HepG2 (cell line): Measurements from ENCODE around the gene CCNB2. TPM values are rescaled to one million over a fixed set of nuclear protein-coding genes. Genes with fewer than 3 reads are reported as not detected.

Experiments used
- ATAC-seq: fragments of 200-7000 bp; cut with Tn5 transposase; 3 replicates; pipeline ENCODE4 v1.9.1; 2020; ENCODE audit warnings: mild to moderate bottlenecking, moderate library complexity
- BruUV-seq: library from RNA; stranded (reverse); fragments of 400-500 nt; replicated peaks from 2 replicates; lab custom pipeline; 2021; lab: Mats Ljungman, UMichigan
- CTCF ChIA-PET: fragments of 300-600 bp; formaldehyde crosslinking; extraction: SDS; loops from one replicate; lab custom pipeline; 2021; ENCODE audit warnings: low total read pairs, inconsistent platforms, low intra/inter-chr PET ratio; lab: Yijun Ruan, JAX
- POLR2A ChIA-PET: fragments of 350-600 bp; sonication (Branson Sonifier 250); formaldehyde crosslinking; loops from one replicate; lab custom pipeline; 2020; ENCODE audit warnings: antibody characterized with exemption, inconsistent platforms; lab: Yijun Ruan, JAX
- DNase-seq: peaks from one replicate; pipeline ENCODE4 v3.0.0-alpha.2; 2015; ENCODE audit warnings: low spot score
- FAIRE-seq: peaks from 3 replicates; lab custom pipeline; 2011; peaks lifted over from hg19 to GRCh38; lab: Jason Lieb, UNC
- H2AFZ ChIP-seq: one replicate; pipeline ENCODE4 v1.6.1; 2011; ENCODE audit warnings: low read length, inconsistent platforms
- H3K27ac ChIP-seq: fragments of 300-600 bp; 3 replicates; pipeline ENCODE4 v1.8.0; 2011; ENCODE audit warnings: mixed run types, mild to moderate bottlenecking, mixed read lengths, low read length, inconsistent platforms; ENCODE audit not compliant: insufficient read depth; ENCODE audit errors: extremely low read length
- H3K27me3 ChIP-seq, 2 experiments: fragments of 200-600 bp in 1 of 2; 2 replicates in 1 of 2; 3 replicates in 1 of 2; pipeline versions ENCODE4 v1.6.0 to v1.8.0; 2011; ENCODE audit warnings: low read length in 2 of 2, mild to moderate bottlenecking in 2 of 2, moderate library complexity in 2 of 2, inconsistent platforms in 1 of 2; ENCODE audit not compliant: insufficient read depth in 2 of 2, control insufficient read depth in 1 of 2
- H3K36me3 ChIP-seq, 2 experiments: fragments of 200-600 bp in 1 of 2; replicated peaks in 1 of 2; 2 replicates in 1 of 2; 3 replicates in 1 of 2; pipeline versions ENCODE4 v1.5.1 to v1.8.0; 2011; ENCODE audit warnings: low read length in 2 of 2, inconsistent platforms in 1 of 2; ENCODE audit not compliant: insufficient read depth in 2 of 2, control insufficient read depth in 1 of 2
- H3K4me1 ChIP-seq: 2 replicates; pipeline ENCODE4 v1.5.1; 2012; ENCODE audit warnings: low read length, inconsistent platforms; ENCODE audit not compliant: insufficient read depth
- H3K4me2 ChIP-seq: 2 replicates; pipeline ENCODE4 v1.6.0; 2011; ENCODE audit warnings: low read depth, low read length, inconsistent platforms
- H3K4me3 ChIP-seq, 3 experiments: fragments of 200-600 bp in 1 of 3; sonication (generic), shearing (Covaris generic) in 1 of 3; replicated peaks in 1 of 3; 2 replicates each; pipeline ENCODE4 v1.5.1; 2011 to 2016; ENCODE audit warnings: low read length in 3 of 3, inconsistent platforms in 2 of 3, low read depth in 2 of 3, mild to moderate bottlenecking in 2 of 3, control low read depth in 1 of 3, mixed read lengths in 1 of 3; ENCODE audit not compliant: insufficient read depth in 1 of 3
- H3K79me2 ChIP-seq: one replicate; pipeline ENCODE4 v1.6.1; 2011; ENCODE audit warnings: low read length, inconsistent platforms; ENCODE audit not compliant: insufficient read depth
- H3K9ac ChIP-seq: 2 replicates; pipeline ENCODE4 v1.6.0; 2011; ENCODE audit warnings: mild to moderate bottlenecking, low read depth, low read length, inconsistent platforms; ENCODE audit not compliant: insufficient read depth
- H3K9me3 ChIP-seq: 2 replicates; pipeline ENCODE4 v1.5.1; 2012; ENCODE audit warnings: mild to moderate bottlenecking, low read length
- H4K20me1 ChIP-seq: 2 replicates; pipeline ENCODE4 v1.6.0; 2011; ENCODE audit warnings: inconsistent platforms, mild to moderate bottlenecking, low read length, moderate library complexity; ENCODE audit not compliant: insufficient read depth
- EED ChIP-seq: sonication (generic); formaldehyde crosslinking; IDR thresholded peaks from 2 replicates; pipeline ENCODE4 v1.5.0; 2020; ENCODE audit warnings: mild to moderate bottlenecking, missing genetic modification reagents
- ELF1 ChIP-seq: sonication (generic); formaldehyde crosslinking; IDR thresholded peaks from 2 replicates; pipeline ENCODE4 v1.4.0; 2020; ENCODE audit warnings: missing genetic modification reagents
- FOXM1 ChIP-seq: sonication (generic); formaldehyde crosslinking; IDR thresholded peaks from 2 replicates; pipeline ENCODE4 v1.5.0; 2020; ENCODE audit warnings: missing genetic modification reagents
- NFIB ChIP-seq: sonication (generic); formaldehyde crosslinking; IDR thresholded peaks from 2 replicates; pipeline ENCODE4 v1.9.0; 2021; ENCODE audit warnings: missing genetic modification reagents, mild to moderate bottlenecking, borderline replicate concordance
- NONO ChIP-seq, 2 experiments: fragments of 450-650 bp in 1 of 2; sonication (generic) in 1 of 2; formaldehyde crosslinking in 1 of 2; IDR thresholded peaks in 1 of 2; conservative IDR thresholded peaks in 1 of 2; 2 replicates each; pipeline versions ENCODE4 v1.6.1 to v1.8.0; 2017 to 2022; ENCODE audit warnings: mild to moderate bottlenecking in 1 of 2, missing genetic modification reagents in 1 of 2, moderate library complexity in 1 of 2
- PITX1 ChIP-seq: sonication (generic); formaldehyde crosslinking; IDR thresholded peaks from 2 replicates; pipeline ENCODE4 v1.5.1; 2020; ENCODE audit warnings: mild to moderate bottlenecking, missing genetic modification reagents
- YEATS4 ChIP-seq: sonication (generic); formaldehyde crosslinking; IDR thresholded peaks from 2 replicates; pipeline ENCODE4 v1.4.0; 2020; ENCODE audit warnings: missing genetic modification reagents, borderline replicate concordance
- ZNF724P ChIP-seq: sonication (generic); formaldehyde crosslinking; IDR thresholded peaks from 2 replicates; pipeline ENCODE4 v1.8.0; 2022; ENCODE audit warnings: missing genetic modification reagents, borderline replicate concordance
- ZNF788 ChIP-seq: sonication (generic); formaldehyde crosslinking; IDR thresholded peaks from 2 replicates; pipeline ENCODE4 v1.5.0; 2020; ENCODE audit warnings: mild to moderate bottlenecking, missing genetic modification reagents, borderline replicate concordance
- WGBS: methylation state at CpG from one replicate; pipeline ENCODE4 v1.1.6; 2017; ENCODE audit warnings: low lambda C conversion rate; 5-methylcytosine and 5-hydroxymethylcytosine counted together
- in situ Hi-C: cut with HindIII; loops from 2 replicates; pipeline ENCODE4 v1.10.0; 2017; ENCODE audit warnings: low pct_unique_long_range_greater_than_20kb; ENCODE audit not compliant: extremely low pct_ligation_motif_present
- intact Hi-C: fragments of 100-400 bp; cut with micrococcal nuclease; formaldehyde crosslinking; loops from one replicate; pipeline ENCODE4 v1.10.0; 2022; ENCODE audit not compliant: unreplicated experiment
- polyA plus RNA-seq, 8 experiments: library from polyadenylated mRNA; depleted of rRNA in 3 of 8; stranded (reverse) in 7 of 8; unstranded in 1 of 8; fragments of >200 nt; fragmentation: Illumina TruSeq in 4 of 8; extraction: Trizol in 4 of 8; gene quantifications; 2 replicates each; pipeline versions ENCODE4 v1.2.1 to v1.2.3, GENCODE V29; 2011 to 2016; ENCODE audit warnings: low read depth in 4 of 8, missing spikeins in 1 of 8, mixed read lengths in 1 of 8; ENCODE audit not compliant: insufficient read depth in 1 of 8
- total RNA-seq, 5 experiments: library from RNA; depleted of rRNA; stranded (reverse); fragments of >200 nt; fragmentation: Illumina TruSeq; extraction: Trizol; gene quantifications; 2 replicates each; pipeline ENCODE4 v1.2.3, GENCODE V29; 2016; ENCODE audit warnings: low read depth in 1 of 5
- TF ChIP-seq, protein P1 (sequence below), 2 experiments: sonication (generic) in 1 of 2; formaldehyde crosslinking in 1 of 2; IDR thresholded peaks; 2 replicates each; pipeline versions ENCODE4 v1.4.0 to v1.6.1; 2016 to 2020; ENCODE audit warnings: borderline replicate concordance in 1 of 2, low read depth in 1 of 2, mild to moderate bottlenecking in 1 of 2, missing genetic modification reagents in 1 of 2
- TF ChIP-seq, protein P2 (sequence below): sonication (generic); formaldehyde crosslinking; IDR thresholded peaks from 2 replicates; pipeline ENCODE4 v1.5.0; 2020; ENCODE audit warnings: mild to moderate bottlenecking, missing genetic modification reagents
- TF ChIP-seq, protein P3 (sequence below): IDR thresholded peaks from 2 replicates; pipeline ENCODE4 v1.6.1; 2016; ENCODE audit warnings: missing compliant biosample characterization, missing genetic modification reagents, borderline replicate concordance
- TF ChIP-seq, protein P4 (sequence below): sonication (generic); formaldehyde crosslinking; IDR thresholded peaks from 2 replicates; pipeline ENCODE4 v1.4.0; 2020; ENCODE audit warnings: low read depth, mild to moderate bottlenecking, missing genetic modification reagents

The CCNB2 gene
- total and polyA plus RNA-seq, 2 of the 13 experiments (the other 11 are each of a cell fraction or from before 2014, with no cell fraction given): 43.5 to 80.9 TPM

DNA sequence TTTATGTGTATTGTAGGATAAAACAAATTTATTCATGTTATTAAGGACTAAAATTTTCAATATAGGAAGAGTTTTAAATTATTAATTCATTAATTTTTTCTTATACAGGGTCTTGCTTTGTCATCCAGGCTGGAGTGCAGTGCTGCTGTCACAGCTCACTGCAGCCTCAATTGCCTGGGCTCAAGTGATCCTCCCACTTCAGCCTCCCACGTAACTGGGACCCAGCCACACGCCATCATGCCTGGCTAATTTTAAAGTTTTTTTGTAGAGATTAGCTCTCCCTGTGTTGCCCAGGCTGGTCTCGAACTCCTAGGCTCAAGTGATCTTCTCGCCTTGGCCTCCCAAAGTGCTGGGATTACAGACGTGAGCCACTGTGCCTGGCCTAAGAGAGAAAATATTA lies 14.7 kb downstream of the CCNB2 start (continued):
- TF ChIP-seq, protein P1, sequence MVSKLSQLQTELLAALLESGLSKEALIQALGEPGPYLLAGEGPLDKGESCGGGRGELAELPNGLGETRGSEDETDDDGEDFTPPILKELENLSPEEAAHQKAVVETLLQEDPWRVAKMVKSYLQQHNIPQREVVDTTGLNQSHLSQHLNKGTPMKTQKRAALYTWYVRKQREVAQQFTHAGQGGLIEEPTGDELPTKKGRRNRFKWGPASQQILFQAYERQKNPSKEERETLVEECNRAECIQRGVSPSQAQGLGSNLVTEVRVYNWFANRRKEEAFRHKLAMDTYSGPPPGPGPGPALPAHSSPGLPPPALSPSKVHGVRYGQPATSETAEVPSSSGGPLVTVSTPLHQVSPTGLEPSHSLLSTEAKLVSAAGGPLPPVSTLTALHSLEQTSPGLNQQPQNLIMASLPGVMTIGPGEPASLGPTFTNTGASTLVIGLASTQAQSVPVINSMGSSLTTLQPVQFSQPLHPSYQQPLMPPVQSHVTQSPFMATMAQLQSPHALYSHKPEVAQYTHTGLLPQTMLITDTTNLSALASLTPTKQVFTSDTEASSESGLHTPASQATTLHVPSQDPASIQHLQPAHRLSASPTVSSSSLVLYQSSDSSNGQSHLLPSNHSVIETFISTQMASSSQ (IDR thresholded peaks at IDR 0.05; ENCODE audit: low read depth): no peak
- TF ChIP-seq, protein P1 (CRISPR knock-in tag; IDR thresholded peaks at IDR 0.05; ENCODE audit: borderline replicate concordance): no peak
- TF ChIP-seq YEATS4 (CRISPR knock-in tag): no peak

DNA sequence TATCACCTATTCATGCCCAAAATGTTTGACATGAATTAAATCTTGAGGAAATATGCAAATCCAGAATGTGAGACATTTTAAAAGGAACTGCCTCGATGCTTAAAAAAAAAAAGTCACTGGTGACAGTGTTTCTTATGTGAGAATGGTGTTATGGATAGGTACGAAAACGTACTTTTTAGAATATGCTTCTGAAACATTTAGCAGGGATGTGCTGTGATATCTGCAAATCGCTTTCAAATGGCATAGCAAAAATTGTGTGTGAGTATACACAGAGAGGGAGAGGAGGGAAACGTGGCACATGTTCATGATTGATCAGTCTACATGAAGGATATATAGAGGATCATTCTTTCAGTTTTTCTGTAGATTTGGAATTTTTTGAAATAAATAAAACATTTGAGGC lies 16.0 kb downstream of the CCNB2 start:
- H3K4me1 ChIP-seq: no peaks in the 10 kb centered on the region
- ChIA-PET POLR2A (no interaction called here), CTCF (no interaction called here)
- in situ Hi-C loops (no loop called here), intact Hi-C loops (no loop called here)
- FAIRE-seq (no peak), ATAC-seq (no peak), DNase-seq (no peak)
- no peak overlapping the region for H2AFZ ChIP-seq
- H3K9ac ChIP-seq: no peak overlapping the region
- WGBS: 99% methylated on average over 5 of the region's 5 CpGs
- no TSS peak for BruUV-seq
- H3K27ac ChIP-seq: no peak overlapping the region
- H4K20me1 ChIP-seq: no peaks in the 10 kb centered on the region
- no peaks in the 10 kb centered on the region for H3K79me2 ChIP-seq
- H3K27me3 ChIP-seq: no peaks in the 10 kb centered on the region
- no peaks in the 10 kb centered on the region for H3K9me3 ChIP-seq
- H3K4me3 ChIP-seq: no peak overlapping the region
- H3K4me2 ChIP-seq: no peak overlapping the region
- H3K36me3 ChIP-seq: peaks cover 27 to 84% of the 10 kb centered on the region in 2 experiments
- TF ChIP-seq, protein P2, sequence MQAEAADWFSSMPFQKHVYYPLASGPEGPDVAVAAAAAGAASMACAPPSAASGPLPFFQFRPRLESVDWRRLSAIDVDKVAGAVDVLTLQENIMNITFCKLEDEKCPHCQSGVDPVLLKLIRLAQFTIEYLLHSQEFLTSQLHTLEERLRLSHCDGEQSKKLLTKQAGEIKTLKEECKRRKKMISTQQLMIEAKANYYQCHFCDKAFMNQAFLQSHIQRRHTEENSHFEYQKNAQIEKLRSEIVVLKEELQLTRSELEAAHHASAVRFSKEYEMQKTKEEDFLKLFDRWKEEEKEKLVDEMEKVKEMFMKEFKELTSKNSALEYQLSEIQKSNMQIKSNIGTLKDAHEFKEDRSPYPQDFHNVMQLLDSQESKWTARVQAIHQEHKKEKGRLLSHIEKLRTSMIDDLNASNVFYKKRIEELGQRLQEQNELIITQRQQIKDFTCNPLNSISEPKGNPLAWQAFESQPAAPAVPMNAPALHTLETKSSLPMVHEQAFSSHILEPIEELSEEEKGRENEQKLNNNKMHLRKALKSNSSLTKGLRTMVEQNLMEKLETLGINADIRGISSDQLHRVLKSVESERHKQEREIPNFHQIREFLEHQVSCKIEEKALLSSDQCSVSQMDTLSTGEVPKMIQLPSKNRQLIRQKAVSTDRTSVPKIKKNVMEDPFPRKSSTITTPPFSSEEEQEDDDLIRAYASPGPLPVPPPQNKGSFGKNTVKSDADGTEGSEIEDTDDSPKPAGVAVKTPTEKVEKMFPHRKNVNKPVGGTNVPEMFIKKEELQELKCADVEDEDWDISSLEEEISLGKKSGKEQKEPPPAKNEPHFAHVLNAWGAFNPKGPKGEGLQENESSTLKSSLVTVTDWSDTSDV (CRISPR knock-in tag): no peak
- TF ChIP-seq ZNF788 (CRISPR knock-in tag) (no peak), ZNF724P (CRISPR knock-in tag) (no peak), NFIB (CRISPR knock-in tag) (no peak), ELF1 (CRISPR knock-in tag) (no peak), FOXM1 (CRISPR knock-in tag) (no peak), EED (CRISPR knock-in tag) (no peak), PITX1 (CRISPR knock-in tag) (no peak), NONO (IDR thresholded peaks at IDR 0.05) (no peak), NONO (CRISPR knock-in tag; conservative IDR thresholded peaks at IDR 0.05) (no peak)
- TF ChIP-seq, protein P3, sequence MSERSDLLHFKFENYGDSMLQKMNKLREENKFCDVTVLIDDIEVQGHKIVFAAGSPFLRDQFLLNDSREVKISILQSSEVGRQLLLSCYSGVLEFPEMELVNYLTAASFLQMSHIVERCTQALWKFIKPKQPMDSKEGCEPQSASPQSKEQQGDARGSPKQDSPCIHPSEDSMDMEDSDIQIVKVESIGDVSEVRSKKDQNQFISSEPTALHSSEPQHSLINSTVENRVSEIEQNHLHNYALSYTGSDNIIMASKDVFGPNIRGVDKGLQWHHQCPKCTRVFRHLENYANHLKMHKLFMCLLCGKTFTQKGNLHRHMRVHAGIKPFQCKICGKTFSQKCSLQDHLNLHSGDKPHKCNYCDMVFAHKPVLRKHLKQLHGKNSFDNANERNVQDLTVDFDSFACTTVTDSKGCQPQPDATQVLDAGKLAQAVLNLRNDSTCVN (CRISPR knock-in tag): no peak
- TF ChIP-seq, protein P4, sequence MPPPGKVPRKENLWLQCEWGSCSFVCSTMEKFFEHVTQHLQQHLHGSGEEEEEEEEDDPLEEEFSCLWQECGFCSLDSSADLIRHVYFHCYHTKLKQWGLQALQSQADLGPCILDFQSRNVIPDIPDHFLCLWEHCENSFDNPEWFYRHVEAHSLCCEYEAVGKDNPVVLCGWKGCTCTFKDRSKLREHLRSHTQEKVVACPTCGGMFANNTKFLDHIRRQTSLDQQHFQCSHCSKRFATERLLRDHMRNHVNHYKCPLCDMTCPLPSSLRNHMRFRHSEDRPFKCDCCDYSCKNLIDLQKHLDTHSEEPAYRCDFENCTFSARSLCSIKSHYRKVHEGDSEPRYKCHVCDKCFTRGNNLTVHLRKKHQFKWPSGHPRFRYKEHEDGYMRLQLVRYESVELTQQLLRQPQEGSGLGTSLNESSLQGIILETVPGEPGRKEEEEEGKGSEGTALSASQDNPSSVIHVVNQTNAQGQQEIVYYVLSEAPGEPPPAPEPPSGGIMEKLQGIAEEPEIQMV (CRISPR knock-in tag): no peak
